Gastrocnemius medialis (tissue), 4 donors: ENCODE data around the gene TM7SF3. TPM values are rescaled to one million over a fixed set of nuclear protein-coding genes. Genes with fewer than 3 reads are reported as not detected.

Experiments
- ATAC-seq, 2 donors: fragments of 150-250 bp; one replicate each; pipeline ENCODE4 v1.9.1; 2016
- DNase-seq, 2 donors: peaks; one replicate each; pipeline ENCODE4 v3.0.0-alpha.2; 2019
- H3K27ac ChIP-seq, 4 donors: fragments of 200-600 bp; sonication (generic); 1 replicate in 1 of 4; 2 replicates in 3 of 4; pipeline ENCODE4 v1.5.1; 2016 to 2018; ENCODE audit warnings: mild to moderate bottlenecking in 2 of 4, moderate library complexity in 1 of 4
- H3K27me3 ChIP-seq, 3 donors: fragments of 200-600 bp; sonication (generic) in 2 of 3; 1 replicate in 1 of 3; 2 replicates in 2 of 3; pipeline versions ENCODE4 v1.5.1 to v1.6.0; 2016 to 2019; ENCODE audit warnings: mild to moderate bottlenecking in 1 of 3, moderate library complexity in 1 of 3
- H3K36me3 ChIP-seq, 2 donors: fragments of 200-600 bp; sonication (generic) in 1 of 2; one replicate each; pipeline ENCODE4 v1.5.1; 2017 to 2018
- H3K4me1 ChIP-seq, 2 donors: fragments of 200-600 bp; sonication (generic) in 1 of 2; one replicate each; pipeline ENCODE4 v1.5.1; 2016 to 2017; ENCODE audit warnings: mild to moderate bottlenecking in 2 of 2
- H3K4me3 ChIP-seq, 4 donors: fragments of 200-600 bp; sonication (generic) in 3 of 4; 1 replicate in 1 of 4; 2 replicates in 3 of 4; pipeline ENCODE4 v1.5.1; 2016 to 2019; ENCODE audit warnings: mild to moderate bottlenecking in 2 of 4
- H3K9me3 ChIP-seq, 3 donors: fragments of 200-600 bp; sonication (generic) in 2 of 3; 1 replicate in 1 of 3; 2 replicates in 2 of 3; pipeline ENCODE4 v1.5.1; 2016 to 2019
- POLR2A ChIP-seq, 2 donors: fragments of 450-650 bp; IDR thresholded peaks; one replicate each; pipeline ENCODE4 v1.6.1; 2017; ENCODE audit warnings: antibody characterized with exemption in 2 of 2, mild to moderate bottlenecking in 2 of 2, moderate library complexity in 2 of 2
- in situ Hi-C, 4 donors: fragments of 200-750 bp; cut with MboI; loops; one replicate each; pipeline versions ENCODE4 v1.15.0 to v1.8.0; 2017; ENCODE audit warnings: low sequenced_read_pairs in 4 of 4
- intact Hi-C: fragments of 100-400 bp; cut with DNase I; formaldehyde crosslinking; loops from one replicate; pipeline ENCODE4 v1.15.1; 2023; ENCODE audit warnings: low total_unique reads
- total RNA-seq, 4 donors: library from RNA; depleted of rRNA; stranded (reverse); fragments of >200 nt; gene quantifications; one replicate each; pipeline versions ENCODE4 v1.1.0 to v1.2.3, GENCODE V29; 2016
- TF ChIP-seq, protein P1 (sequence below), 5 experiments: fragments of 450-650 bp in 3 of 5; fragments of 200-600 bp in 2 of 5; sonication (generic) in 2 of 5; IDR thresholded peaks in 4 of 5; conservative IDR thresholded peaks in 1 of 5; 1 replicate in 4 of 5; 2 replicates in 1 of 5; pipeline ENCODE4 v1.5.1; 2016 to 2019; ENCODE audit warnings: antibody characterized with exemption in 5 of 5, mild to moderate bottlenecking in 3 of 5, moderate library complexity in 3 of 5

The TM7SF3 gene
- total RNA-seq, 4 donors from 2014 or later: 8.6 to 19.8 (median 14.3) TPM

DNA sequence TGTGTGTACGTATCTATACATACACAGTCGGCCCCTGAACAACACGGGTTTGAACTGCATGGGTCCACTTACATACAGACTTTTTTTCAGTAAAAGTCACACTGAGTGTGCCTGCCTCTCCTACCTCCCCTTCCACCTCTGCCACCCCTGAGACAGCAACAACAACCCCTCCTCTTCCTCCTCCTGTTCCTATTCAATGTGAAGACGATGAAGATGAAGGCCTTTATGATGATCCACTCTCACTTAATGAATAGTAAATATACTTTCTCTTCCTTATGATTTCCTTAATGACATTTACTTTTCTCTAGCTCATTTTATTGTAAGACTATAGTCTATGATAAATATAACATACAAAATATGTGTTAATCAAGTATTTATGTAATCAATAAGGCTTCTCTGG is 25.5 kb downstream of the TM7SF3 start:
- Histone ChIP-seq H3K27ac (no peak overlapping the region), H3K9me3 (no peaks in the 10 kb centered on the region), H3K27me3 (no peaks in the 10 kb centered on the region), H3K4me1 (peaks cover 0 to 5% of the 10 kb centered on the region in 2 donors), H3K4me3 (no peak overlapping the region), H3K36me3 (peaks cover 0 to 20% of the 10 kb centered on the region in 2 donors)
- TF ChIP-seq, protein P1, sequence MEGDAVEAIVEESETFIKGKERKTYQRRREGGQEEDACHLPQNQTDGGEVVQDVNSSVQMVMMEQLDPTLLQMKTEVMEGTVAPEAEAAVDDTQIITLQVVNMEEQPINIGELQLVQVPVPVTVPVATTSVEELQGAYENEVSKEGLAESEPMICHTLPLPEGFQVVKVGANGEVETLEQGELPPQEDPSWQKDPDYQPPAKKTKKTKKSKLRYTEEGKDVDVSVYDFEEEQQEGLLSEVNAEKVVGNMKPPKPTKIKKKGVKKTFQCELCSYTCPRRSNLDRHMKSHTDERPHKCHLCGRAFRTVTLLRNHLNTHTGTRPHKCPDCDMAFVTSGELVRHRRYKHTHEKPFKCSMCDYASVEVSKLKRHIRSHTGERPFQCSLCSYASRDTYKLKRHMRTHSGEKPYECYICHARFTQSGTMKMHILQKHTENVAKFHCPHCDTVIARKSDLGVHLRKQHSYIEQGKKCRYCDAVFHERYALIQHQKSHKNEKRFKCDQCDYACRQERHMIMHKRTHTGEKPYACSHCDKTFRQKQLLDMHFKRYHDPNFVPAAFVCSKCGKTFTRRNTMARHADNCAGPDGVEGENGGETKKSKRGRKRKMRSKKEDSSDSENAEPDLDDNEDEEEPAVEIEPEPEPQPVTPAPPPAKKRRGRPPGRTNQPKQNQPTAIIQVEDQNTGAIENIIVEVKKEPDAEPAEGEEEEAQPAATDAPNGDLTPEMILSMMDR (IDR thresholded peaks at IDR 0.05 in 4 of 5, conservative IDR thresholded peaks at IDR 0.05 in 1 of 5): no peak
- intact Hi-C loops (no loop called here), in situ Hi-C loops (no loop called here)
- no peak for DNase-seq
- ATAC-seq: no peak

DNA sequence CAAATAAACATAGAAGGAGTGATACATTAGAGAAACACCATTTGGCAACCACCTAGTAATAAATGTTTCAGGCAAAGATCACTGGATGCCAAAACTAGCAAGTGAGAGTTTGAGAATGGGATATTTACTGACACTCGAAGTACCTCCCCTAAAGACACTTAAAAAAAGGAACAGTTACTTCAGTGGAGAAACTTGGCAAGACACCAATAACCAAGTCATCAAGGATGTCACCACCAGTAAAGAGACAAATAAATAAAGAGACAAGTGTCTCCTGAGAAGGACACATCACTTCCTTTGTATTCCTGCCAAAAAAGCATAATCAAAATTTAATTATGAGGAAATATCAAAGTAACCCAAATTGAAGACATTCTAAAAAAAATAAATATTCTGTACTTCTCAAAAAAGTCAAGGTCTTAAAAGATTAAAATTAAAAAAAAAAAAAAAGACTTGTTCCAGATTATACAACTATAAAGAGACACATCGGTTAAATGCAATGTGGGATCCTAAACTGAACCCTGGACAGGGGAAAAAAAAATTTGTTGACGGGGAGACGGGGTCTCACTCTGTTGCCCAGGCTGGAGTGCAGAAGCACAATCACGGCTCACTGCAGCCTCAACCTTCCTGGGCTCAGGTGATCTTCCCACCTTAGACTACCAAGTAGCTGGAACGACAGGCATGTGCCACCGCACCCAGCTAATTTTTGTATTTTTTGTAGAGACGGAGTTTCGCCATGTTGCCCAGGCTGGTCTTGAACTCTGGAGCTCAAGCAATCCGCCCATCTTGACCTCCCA is 26.4 kb downstream of the TM7SF3 start:
- Histone ChIP-seq H3K27ac (no peak overlapping the region), H3K9me3 (no peaks in the 10 kb centered on the region), H3K36me3 (peaks cover 0 to 13% of the 10 kb centered on the region in 2 donors), H3K4me3 (no peak overlapping the region), H3K27me3 (no peaks in the 10 kb centered on the region), H3K4me1 (peaks cover 0 to 5% of the 10 kb centered on the region in 2 donors)
- in situ Hi-C loops: no loop called here
- intact Hi-C loops: no loop called here
- DNase-seq (no peak), ATAC-seq (no peak)
- TF ChIP-seq, protein P1 (IDR thresholded peaks at IDR 0.05 in 4 of 5, conservative IDR thresholded peaks at IDR 0.05 in 1 of 5): no peak
- TF ChIP-seq POLR2A (IDR thresholded peaks at IDR 0.05): no peak

DNA sequence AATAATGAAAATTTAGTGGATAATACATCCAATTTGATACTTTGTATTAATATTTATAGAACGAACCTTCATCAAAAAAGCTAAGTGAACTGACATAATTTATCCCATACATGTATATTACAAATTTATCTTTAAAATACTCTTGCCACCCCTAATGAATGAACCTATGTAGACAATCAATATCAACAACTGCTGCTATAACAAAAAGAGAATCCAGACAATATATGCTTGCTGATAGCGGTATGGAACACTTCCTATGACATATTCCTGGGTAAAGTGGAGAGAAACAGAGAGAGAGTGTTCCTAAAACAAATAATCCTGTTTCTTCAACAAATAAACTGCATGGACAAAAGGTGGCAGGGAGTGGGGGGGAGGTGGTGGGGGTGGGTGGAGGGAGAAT is 31.3 kb downstream of the TM7SF3 start:
- DNase-seq (no peak), ATAC-seq (no peak)
- Histone ChIP-seq H3K27ac (no peak overlapping the region), H3K27me3 (no peaks in the 10 kb centered on the region), H3K9me3 (no peaks in the 10 kb centered on the region), H3K4me1 (peaks cover 0 to 5% of the 10 kb centered on the region in 2 donors), H3K36me3 (no peaks in the 10 kb centered on the region), H3K4me3 (no peak overlapping the region)
- TF ChIP-seq, protein P1 (IDR thresholded peaks at IDR 0.05 in 4 of 5, conservative IDR thresholded peaks at IDR 0.05 in 1 of 5): no peak
- TF ChIP-seq POLR2A (IDR thresholded peaks at IDR 0.05): no peak
- in situ Hi-C loops (no loop called here), intact Hi-C loops (no loop called here)

DNA sequence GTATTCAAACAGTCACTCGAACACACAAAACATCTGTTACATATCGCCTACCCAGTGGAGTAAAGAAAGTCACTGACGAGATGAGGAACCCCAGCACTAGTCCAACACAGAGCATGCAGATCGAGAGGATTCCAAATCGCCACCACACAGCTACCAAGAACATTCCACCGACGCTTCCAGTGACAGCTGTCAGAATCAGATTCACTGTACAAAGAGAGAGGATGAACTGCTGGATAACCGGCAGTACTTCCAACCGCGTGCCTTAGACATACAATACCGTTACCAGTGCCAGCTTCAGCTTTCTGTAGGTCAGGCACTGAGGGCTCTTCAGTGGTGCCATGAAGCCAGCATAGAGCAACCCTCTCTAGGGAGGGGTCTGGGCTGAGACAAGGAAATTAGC is 34.5 kb downstream of the TM7SF3 start:
- in situ Hi-C loops (no loop called here), intact Hi-C loops (no loop called here)
- Histone ChIP-seq H3K4me3 (no peak overlapping the region), H3K36me3 (peaks cover 0 to 8% of the 10 kb centered on the region in 2 donors), H3K4me1 (no peaks in the 10 kb centered on the region), H3K27ac (no peak overlapping the region), H3K9me3 (no peaks in the 10 kb centered on the region), H3K27me3 (no peaks in the 10 kb centered on the region)
- DNase-seq: no peak
- ATAC-seq: no peak
- TF ChIP-seq, protein P1 (IDR thresholded peaks at IDR 0.05 in 4 of 5, conservative IDR thresholded peaks at IDR 0.05 in 1 of 5): no peak
- no peak for TF ChIP-seq POLR2A (IDR thresholded peaks at IDR 0.05)
